ENCODE results near the gene LMNA. TPM values are rescaled to one million over a fixed set of nuclear protein-coding genes. Genes with fewer than 3 reads are reported as not detected.
A peak's percentile ranks its signal among the peaks of the same experiment; 100 is the strongest.

The LMNA gene
- total and polyA plus RNA-seq, 10 of the 15 experiments (the other 5 are each of a cell fraction or from before 2014, with no cell fraction given) = 0.42 to 334 (median 81.1) TPM

GRCh38 chr1:156076609-156077429, 37.7 kb upstream of the LMNA start (continued):
- TF ChIP-seq NRF1 (conservative IDR thresholded peaks at IDR 0.05; ENCODE audit: low read depth, low read length) (no peak), POLR2AphosphoS5 (IDR thresholded peaks at IDR 0.05; ENCODE audit: low read length) (peak; percentile 42; the same call in 1 of the 2 replicates), RUNX3 (IDR thresholded peaks at IDR 0.05; ENCODE audit: low read length) (no peak), MTA2 (IDR thresholded peaks at IDR 0.05; ENCODE audit: low read depth) (no peak), BHLHE40 (IDR thresholded peaks at IDR 0.05; ENCODE audit: borderline replicate concordance in 1 of 2, low read depth in 2 of 2, low read length in 1 of 2) (peak; percentile 7 to 45; a peak in 1 of 4 replicates), ZNF687 (IDR thresholded peaks at IDR 0.05) (peak; percentile 60), CUX1 (IDR thresholded peaks at IDR 0.05; ENCODE audit: insufficient replicate concordance, low read depth, low read length) (no peak), ELK1 (IDR thresholded peaks at IDR 0.05; ENCODE audit: low read depth, low read length) (0 out of 2 replicates have a peak, but pooled peaks have one; percentile 38), NFYB (IDR thresholded peaks at IDR 0.05; ENCODE audit: insufficient read depth, low read depth, low read length) (no peak), GATAD2B (conservative IDR thresholded peaks at IDR 0.05; ENCODE audit: low read depth) (0 out of 2 replicates have a peak, but pooled peaks have one; percentile 87), CBFB (IDR thresholded peaks at IDR 0.05; ENCODE audit: low read depth) (no peak), MXI1 (IDR thresholded peaks at IDR 0.05; ENCODE audit: low read depth, low read length) (no peak)

Data from GM12878 (cell line).